Prostate gland (tissue), 2 donors: ENCODE data around the gene SHROOM2.

Source experiments
- POLR2A ChIP-seq: fragments of 450-650 bp; IDR thresholded peaks from one replicate; pipeline ENCODE4 v1.6.1; 2016; ENCODE audit warnings: antibody characterized with exemption, mild to moderate bottlenecking
- POLR2AphosphoS5 ChIP-seq: sonication (generic); formaldehyde crosslinking; IDR thresholded peaks from one replicate; pipeline ENCODE4 v1.6.1; 2017; ENCODE audit warnings: antibody characterized with exemption
- TF ChIP-seq, protein P1 (sequence below), 4 experiments: fragments of 200-600 bp in 2 of 4; fragments of 450-650 bp in 2 of 4; sonication (generic) in 2 of 4; IDR thresholded peaks; 1 replicate in 3 of 4; 2 replicates in 1 of 4; pipeline ENCODE4 v1.5.1; 2016 to 2019; ENCODE audit warnings: antibody characterized with exemption in 4 of 4, mild to moderate bottlenecking in 2 of 4, moderate library complexity in 2 of 4

DNA sequence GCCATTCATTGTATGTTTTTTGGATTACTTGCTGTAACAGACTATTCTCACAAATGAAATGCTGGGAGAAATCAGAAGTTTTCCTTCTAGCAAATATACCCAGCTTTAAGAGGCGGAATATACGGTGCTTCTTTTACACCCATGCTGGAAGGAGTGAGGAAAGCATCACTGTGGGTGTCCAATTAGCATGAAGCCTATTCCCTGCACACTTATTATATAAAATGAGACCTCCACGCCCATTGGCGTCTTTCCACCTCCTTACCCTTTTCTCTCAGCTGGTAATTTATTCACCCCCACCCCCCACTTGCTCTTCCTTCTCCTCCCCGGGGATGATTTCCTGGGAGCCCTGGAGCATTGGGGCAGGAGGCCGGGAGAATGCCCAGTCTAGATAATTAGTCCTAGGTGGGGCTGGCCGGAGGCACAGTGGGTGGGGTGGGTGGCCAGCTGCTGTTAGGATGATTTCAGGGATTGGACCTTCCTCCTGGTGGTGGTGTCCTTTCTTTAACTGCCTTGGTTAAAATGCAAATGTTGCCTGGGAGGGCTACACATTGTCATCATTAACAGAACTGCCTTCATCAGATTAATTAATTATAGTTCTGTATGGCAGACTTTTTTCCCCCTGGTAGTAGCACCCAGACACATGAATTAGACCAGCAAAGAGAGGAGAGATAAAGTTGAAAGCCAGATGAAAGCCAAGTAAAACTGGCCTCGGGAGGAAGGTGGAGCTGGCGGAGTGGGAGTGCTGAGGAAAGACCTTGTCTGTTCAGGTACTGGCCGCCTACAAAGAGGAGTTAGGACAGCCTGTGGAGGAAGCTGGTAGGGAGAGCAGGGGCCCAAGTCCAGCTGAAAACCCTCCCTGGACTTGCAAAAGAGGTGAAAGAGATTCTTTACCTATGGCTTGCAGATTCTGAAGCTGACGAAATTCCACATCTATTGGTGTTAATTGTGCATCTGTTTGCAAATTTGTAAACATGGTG is 11.4 kb downstream of the SHROOM2 start:
- TF ChIP-seq POLR2A (no peak), POLR2AphosphoS5 (no peak)
- TF ChIP-seq, protein P1, sequence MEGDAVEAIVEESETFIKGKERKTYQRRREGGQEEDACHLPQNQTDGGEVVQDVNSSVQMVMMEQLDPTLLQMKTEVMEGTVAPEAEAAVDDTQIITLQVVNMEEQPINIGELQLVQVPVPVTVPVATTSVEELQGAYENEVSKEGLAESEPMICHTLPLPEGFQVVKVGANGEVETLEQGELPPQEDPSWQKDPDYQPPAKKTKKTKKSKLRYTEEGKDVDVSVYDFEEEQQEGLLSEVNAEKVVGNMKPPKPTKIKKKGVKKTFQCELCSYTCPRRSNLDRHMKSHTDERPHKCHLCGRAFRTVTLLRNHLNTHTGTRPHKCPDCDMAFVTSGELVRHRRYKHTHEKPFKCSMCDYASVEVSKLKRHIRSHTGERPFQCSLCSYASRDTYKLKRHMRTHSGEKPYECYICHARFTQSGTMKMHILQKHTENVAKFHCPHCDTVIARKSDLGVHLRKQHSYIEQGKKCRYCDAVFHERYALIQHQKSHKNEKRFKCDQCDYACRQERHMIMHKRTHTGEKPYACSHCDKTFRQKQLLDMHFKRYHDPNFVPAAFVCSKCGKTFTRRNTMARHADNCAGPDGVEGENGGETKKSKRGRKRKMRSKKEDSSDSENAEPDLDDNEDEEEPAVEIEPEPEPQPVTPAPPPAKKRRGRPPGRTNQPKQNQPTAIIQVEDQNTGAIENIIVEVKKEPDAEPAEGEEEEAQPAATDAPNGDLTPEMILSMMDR (IDR thresholded peaks at IDR 0.05): no peak
